HG02588 (cell line): ENCODE results near the gene ACOXL.

Source experiments
- ATAC-seq: cut with Tn5 transposase; IDR thresholded peaks from one replicate; pipeline ENCODE4 v1.9.1; 2021; ENCODE audit warnings: mild to moderate bottlenecking, moderate library complexity; ENCODE audit not compliant: unreplicated experiment

Gene ACOXL

DNA sequence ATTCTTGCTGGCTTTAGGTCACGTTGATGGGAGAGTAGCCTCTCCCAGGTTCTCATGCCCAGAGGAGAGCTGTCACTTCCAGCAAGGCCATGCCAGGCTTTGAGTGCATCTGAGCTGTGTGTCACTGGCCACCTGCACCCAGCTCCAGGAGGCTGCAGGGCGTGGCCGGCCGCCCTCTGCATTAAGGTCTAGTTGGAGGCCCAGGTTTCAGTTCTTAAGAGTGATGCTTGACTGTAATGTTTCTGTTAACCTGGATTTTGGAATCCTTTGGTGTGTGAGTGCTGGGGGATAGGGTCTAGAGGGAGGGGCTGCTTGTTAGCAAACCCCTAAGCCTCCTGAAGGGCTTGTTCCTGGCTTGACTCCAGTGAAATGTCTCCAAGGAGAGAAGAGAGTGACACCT, 140.1 kb downstream of the ACOXL start:
- ATAC-seq: no peak

GRCh38 chr2:110873056-110873502, 140.7 kb downstream of the ACOXL start:
- no peak for ATAC-seq

DNA sequence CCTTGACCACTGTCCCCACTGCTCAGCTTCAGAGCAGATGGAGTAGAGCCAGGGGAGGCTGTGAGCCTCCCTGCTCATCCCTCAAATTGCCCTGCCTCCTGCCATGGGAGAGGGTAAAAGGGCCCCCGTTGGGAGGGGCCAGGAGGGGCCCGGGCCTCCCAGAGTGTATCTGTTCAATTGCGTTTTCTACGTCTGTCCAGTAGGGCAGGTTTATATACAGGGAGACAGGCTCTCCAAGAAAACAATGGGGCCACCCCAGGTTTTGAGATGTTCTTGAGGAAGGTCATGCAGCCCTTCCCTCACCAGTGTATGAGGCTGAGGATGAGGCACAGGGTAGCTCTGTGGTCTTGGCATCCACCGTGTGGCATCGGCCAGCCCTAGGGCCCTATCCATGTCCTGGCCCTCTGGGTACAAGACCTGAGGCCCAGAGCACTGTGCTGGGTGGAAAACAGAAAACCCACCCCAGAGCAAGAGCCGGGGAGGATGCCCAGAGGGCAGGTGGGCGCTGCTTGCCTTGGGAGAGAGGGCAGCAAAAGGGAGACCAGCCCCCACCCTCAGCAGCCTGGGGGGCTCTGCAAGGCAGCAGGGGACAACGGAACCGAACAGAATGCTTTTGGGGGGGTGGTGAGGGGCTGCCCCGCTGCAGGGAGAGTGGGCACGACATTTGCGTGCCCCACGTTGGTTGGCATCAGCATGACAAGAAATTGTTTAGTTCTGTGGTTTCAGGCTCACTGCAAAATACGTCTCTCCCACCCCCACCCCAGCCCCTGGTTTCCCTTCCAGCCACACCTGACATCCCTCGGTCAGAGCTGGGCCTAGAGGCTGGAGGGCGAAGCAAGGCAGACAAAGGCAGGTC, 141.5 kb downstream of the ACOXL start:
- no peak for ATAC-seq

DNA sequence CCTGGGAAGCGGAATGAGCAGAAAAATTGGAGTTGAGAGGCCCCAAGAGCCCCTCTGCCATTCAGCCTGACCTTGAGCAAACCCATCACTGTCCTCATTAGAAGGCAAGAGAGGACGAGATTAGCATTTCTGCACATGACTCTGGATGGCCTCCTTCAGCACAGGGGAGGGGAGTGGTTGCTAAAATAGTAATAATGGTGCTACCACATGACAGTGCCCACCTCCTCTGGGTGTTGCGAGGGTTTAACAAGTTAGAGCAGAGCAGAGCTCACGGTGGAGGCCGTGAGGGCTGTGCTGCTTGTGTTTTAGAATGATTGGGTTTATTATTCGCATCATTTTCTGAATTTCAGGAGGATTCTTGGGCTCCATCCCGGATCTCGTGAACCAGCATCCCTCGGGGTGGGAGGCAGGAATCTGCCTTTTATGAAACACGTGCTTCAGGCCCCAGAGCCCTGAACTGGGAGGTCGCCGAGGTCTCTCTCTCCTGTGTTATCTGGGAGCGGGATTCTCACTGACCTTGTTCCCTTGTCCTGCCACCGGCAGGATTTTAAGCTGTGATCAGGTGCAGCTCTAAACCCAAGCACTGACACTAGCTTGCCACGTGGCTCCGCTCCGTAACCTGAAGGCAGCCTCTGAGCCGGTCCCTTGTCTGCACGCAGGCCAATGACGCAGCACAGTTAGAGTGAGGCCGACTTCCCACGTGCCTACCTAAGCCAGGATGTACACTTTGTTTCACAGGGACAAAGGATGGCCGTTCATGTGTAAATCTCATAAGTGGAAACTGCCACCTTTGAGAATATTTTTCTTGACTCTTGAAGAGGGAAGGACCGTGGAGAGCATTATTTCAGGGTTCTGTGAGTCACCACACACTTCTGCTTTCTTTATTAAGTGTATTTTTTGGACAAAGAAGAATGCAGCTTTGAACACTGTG, 142.3 kb downstream of the ACOXL start:
- ATAC-seq: no peak

DNA sequence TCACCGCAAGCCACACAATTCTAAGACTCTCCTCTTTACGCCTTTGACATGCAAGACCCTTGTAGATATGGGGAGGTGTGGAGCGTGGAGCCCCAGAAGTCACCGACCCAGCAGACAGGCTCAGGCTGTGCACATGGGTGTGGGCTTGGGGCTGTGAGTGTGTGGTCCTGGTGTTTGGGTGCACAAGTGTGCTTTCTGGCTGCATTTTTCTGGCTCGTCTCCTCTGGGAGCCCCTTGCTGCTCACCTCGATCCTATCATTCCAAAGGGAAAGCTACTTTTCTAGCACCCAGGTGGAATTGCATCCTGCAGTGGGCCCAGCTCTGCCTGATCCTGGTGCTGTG, 143.0 kb downstream of the ACOXL start:
- no peak for ATAC-seq

DNA sequence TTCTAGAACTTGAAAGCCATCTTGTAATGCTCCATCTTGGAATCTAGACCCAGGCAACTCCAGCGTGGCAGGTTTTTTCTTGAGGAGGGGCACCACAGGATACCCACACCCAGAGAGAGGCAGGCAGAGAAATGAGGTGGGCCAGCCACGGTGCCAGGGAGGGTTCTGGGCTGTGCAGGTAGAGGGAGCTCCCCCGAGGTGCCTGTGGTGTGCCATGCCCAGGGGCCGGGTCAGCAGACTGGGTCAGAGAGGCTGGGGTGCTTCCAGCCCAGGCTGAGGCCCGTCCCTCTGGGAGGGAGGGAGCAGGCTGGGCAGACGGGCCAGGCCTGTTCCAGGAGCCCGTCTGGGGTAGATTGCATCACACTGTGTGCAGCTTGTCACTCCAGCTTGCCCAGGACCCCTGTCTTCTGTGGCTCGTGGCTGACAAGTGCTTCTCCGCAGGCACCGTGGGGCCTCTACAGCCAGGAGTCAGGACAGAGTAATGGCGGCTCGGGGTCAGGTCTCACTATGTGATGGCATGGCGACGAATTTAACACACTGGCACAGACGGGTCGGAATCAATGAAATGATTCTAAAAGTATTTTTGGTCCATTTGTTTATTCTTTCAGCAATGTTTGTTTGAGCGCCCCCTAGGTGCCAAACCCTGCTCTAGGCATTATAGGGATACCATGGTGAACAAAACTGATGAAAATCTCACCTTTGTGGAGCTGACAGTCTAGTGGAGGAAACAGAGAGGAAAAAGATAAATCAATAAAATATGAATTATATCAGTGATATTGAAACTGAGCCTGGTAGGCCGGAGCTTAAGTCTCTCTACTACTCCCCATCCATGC, 144.0 kb downstream of the ACOXL start:
- ATAC-seq: no peak

DNA sequence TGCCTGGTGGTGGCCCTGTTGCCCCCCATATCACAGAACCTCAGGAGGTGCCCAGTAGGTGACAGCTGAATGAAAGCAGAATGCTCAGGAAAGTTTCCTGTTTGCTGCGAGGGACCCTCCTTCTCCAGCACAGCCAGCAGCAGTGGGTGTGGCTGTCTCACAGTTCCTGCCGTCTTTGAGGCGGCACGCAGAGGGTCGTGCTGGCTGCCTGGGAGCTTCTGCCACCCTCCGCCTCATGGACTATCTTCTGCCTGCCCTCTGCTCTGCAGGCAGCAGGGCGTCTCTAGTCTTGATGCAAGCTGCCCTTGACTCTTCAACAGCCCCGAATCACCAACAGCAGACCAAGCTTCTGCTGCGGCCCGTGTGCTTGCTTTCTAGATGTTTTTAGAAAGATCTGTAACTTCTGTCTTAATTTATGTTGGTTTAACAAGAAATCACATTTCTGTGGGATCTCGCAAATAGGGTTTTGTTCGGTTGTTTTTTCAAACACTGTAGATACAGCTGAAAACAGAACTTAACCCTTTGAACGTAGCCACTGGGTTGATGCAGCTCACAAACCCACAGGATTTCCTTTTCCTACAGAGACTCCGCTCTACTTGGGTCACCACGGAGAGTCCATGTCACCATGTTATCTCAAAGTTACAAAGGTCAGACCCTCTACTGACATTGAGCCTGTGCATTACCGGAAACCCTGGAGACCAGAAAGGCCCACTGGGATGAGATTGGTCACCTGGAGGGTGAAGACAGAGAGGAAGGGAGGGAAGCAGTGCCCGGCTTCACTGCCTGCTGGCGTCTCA, 144.9 kb downstream of the ACOXL start:
- ATAC-seq: no peak

DNA sequence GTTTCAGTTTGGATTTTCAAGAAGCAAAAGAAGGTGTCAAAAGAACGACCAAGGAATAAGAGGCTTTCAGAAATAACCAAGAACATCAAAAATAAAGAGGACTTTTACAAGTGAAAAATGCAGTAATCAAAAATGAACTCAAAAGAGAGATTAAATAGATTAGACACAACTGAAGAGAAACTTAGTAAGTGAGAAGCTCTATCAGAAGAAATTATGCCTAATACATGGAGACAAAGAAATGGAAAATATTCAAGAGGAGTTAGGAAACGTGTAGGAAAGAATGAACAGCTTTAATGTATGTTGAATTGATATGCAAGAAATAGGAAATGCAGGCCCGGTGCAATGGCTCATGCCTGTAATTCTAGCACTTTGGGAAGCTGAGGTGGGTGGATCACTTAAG, 145.8 kb downstream of the ACOXL start:
- no peak for ATAC-seq

DNA sequence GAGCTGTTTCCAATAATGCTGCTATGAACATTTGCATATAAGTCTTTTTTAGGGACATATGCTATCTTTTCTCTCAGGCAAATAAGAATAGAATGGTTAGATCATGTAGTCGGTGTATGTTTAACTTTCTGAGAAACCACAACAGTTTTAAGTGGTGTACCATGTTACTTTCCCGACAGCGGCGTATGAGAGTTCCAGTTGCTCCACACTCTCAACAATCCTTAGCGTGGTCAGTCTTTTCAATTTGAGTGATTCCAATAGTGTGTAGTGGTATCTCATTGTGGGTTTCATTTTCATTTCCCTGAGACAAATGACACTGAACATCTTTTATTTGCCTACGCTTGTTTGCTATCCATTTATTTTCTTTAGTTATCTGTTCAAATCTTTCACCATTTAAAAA, 149.5 kb downstream of the ACOXL start:
- ATAC-seq: no peak

DNA sequence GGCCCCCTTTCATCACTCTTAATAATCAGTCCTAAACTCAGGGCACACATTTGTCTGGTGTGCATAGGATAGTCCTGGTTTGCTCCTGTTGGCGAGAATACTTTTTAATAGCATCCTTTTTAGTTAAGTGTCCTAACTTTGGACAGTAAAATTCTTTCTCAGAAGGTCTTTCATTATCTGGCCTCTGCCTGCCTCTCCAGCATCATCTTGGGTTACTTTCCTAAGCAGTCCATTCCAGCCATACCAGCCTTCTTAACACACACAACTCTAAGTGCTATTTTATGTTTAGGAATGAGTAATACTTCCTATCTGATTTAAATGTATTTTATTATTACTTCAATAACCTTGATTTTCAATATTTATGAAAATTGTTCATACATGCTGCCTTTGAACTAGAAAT, 151.0 kb downstream of the ACOXL start:
- no peak for ATAC-seq

DNA sequence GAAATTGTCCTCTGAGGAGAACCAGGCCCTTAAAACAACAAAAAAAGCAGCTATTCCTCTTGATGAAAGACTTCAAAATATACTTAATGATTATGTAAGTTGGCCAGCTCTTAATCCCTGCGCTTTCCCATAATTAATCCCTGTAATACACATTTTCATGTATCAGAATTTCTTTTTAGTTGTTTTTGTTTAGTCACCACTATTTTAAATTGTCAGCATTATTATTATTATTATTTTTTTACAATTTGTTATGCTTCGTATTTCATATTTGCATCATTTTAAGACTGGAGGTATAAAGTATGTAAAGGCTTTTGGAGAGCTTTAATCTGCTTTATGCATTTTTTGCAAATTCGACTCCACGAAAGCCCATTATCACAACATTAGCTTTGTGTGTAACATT, 152.9 kb downstream of the ACOXL start:
- ATAC-seq: no peak

GRCh38 chr2:110886826-110887573, 154.6 kb downstream of the ACOXL start:
- ATAC-seq: no peak

DNA sequence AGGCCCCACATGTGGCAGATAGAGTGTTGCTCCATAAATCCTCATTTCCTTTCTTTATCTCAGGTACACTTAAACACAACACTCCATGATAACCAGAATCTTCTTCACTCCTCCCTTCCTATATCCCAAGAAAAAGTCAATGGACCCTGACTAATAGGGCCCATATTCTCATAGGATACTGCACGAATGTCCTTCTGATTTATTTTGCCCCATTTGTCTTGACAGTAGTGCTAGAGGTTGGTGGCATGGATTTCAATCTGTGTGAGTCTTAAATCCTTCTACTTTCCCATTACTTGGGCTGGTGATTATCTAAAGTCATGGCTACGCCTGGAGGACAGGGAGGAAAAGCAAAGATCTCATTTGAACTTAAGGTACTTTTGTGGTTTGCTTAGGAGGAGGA, 156.0 kb downstream of the ACOXL start:
- no peak for ATAC-seq

GRCh38 chr2:110891626-110892025, 159.3 kb downstream of the ACOXL start:
- ATAC-seq: no peak

GRCh38 chr2:110896226-110896625, 163.9 kb downstream of the ACOXL start:
- ATAC-seq: no peak

DNA sequence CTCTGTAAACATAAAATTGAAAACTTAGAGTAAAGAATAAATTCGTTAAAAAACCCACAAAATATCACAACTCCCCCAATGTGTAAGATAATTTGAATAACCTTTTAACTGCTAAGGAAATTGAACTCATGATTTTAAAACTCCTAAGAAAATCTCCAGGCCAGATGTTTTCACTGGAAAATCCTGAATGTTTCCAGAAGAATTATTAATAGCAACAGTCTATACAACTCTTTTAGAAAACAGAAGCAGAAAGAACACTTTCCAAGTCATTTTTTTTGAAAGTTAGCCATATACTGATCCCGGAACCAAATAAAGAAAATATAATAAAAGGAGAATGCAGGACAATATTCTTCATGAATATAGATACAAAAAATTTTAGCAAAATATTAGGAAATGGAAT, 165.6 kb downstream of the ACOXL start:
- no peak for ATAC-seq

DNA sequence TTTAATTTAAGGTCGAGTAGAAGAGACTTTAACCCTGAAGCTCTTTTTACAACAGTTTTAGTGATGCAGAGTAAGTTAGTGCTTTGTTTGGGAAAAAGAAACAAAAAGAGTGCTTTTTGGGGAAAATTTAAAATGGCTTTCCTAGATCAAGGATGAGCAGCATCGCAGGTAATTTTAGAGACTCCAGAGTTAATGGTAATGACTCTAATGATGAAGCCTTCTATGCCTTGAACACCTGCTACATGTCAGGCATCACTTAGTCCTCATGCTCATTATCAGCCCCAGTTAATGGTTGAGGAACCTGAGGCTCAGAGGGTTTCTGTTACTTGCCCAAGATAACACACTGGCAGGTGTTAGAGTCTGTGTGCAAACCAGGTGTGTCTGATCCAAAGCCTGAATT, 167.8 kb downstream of the ACOXL start:
- no peak for ATAC-seq

DNA sequence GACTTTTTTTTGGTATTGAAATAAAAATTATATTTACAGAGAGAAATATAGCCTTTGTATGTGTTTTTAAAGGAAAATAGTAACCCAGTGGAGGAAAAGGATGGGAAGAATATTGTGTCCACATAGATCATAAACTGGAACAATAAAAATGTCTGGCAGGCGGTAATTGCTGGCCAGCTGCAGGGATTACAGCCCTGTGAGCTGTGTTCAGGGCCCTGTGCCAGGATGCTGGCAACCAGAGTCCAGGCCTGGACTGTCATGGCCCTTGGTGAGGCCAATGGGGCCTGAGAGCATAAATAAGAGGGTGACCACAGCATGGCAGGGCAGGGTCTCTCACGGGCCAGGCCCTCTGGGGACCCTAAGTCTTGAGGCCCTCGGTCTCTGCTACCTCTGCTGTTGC, 171.2 kb downstream of the ACOXL start:
- ATAC-seq: no peak

DNA sequence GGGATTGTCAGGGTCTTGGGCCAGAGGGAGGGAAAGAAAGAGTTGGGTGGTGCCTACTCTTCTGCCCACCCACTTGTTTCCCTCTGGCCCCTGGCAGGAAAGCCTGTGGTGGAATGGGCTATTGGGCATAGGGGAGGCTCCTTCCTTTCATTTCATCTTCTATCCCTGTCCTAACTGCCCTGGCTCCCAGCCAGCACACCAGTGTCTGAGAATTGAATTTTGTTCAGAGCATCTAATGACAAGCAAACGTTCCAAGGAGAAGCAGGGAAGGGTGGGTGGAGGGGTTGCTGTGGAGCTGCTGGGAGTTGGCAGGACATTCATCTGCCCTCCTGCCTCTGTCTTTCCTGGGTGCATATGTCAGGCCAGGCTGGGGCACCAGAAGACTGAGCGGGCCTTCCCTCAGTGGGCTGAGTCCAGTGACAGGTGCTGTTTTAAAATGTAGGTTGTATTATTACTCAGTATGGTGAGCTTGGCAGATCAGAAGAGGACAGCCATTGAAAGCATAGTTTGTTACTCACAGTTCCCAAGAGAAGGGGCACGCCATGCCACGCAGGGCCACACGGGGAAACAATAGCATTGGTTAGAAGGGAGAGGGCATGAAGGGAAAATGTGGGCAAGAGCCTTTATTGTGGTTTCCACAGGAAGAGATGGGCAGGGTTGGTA, 171.9 kb downstream of the ACOXL start:
- ATAC-seq: no peak
